A549 (cell line): ENCODE measurements around the gene ORAI1. TPM values are rescaled to one million over a fixed set of nuclear protein-coding genes. Genes with fewer than 3 reads are reported as not detected.

Experiments
- ATAC-seq, 2 experiments: fragments of 200-7000 bp in 1 of 2; fragments of >200 bp in 1 of 2; cut with Nextera tagmentation in 1 of 2; cut with Tn5 transposase in 1 of 2; 3 replicates each; pipeline versions ENCODE4 v1.8.0 to v1.9.1; 2018 to 2020; ENCODE audit warnings: mild to moderate bottlenecking in 1 of 2, moderate library complexity in 1 of 2
- CTCF ChIA-PET: fragments of 300-600 bp; sonication (Branson Sonifier 250); formaldehyde crosslinking; extraction: SDS; loops from one replicate; lab custom pipeline; 2021; ENCODE audit warnings: antibody characterized with exemption, inconsistent platforms; lab: Yijun Ruan, JAX
- POLR2A ChIA-PET: fragments of 350-600 bp; formaldehyde crosslinking; extraction: SDS; loops from one replicate; lab custom pipeline; 2021; ENCODE audit warnings: antibody characterized with exemption, inconsistent platforms; lab: Yijun Ruan, JAX
- DNase-seq, 2 experiments: peaks; one replicate each; pipeline versions ENCODE4 v3.0.0 to v3.0.0-alpha.2; 2011 to 2016; ENCODE audit warnings: low read depth in 1 of 2, low spot score in 1 of 2
- FAIRE-seq: peaks from 2 replicates; lab custom pipeline; 2011; peaks lifted over from hg19 to GRCh38; lab: Jason Lieb, UNC
- H3K27ac ChIP-seq, 2 experiments: fragments of >200 bp; sonication (Bioruptor Twin); formaldehyde crosslinking; 3 replicates each; pipeline ENCODE4 v1.5.1; 2016 to 2017
- H3K4me1 ChIP-seq: fragments of >200 bp; sonication (Bioruptor Twin); formaldehyde crosslinking; 3 replicates; pipeline ENCODE4 v1.6.1; 2016
- H3K4me2 ChIP-seq: fragments of >200 bp; sonication (Bioruptor Twin); formaldehyde crosslinking; 3 replicates; pipeline ENCODE4 v1.6.1; 2016
- H3K4me3 ChIP-seq: fragments of >200 bp; sonication (Bioruptor Twin); formaldehyde crosslinking; 3 replicates; pipeline ENCODE4 v1.5.1; 2016
- H3K9me3 ChIP-seq: fragments of >200 bp; sonication (Bioruptor Twin); formaldehyde crosslinking; 3 replicates; pipeline ENCODE4 v1.6.1; 2016
- BHLHE40 ChIP-seq: IDR thresholded peaks from 2 replicates; pipeline ENCODE4 v1.6.1; 2012; ENCODE audit warnings: low read depth, low read length, inconsistent platforms
- CBX2 ChIP-seq: fragments of 200-600 bp; sonication (generic); IDR thresholded peaks from 2 replicates; pipeline ENCODE4 v1.6.1; 2016; ENCODE audit warnings: low read depth, mild to moderate bottlenecking, borderline replicate concordance
- CBX8 ChIP-seq: fragments of 200-600 bp; sonication (generic); IDR thresholded peaks from 2 replicates; pipeline ENCODE4 v1.6.1; 2016
- CEBPB ChIP-seq, 2 experiments: fragments of >200 bp in 1 of 2; sonication (Bioruptor Twin) in 1 of 2; formaldehyde crosslinking in 1 of 2; IDR thresholded peaks; 2 replicates each; pipeline ENCODE4 v1.6.1; 2012 to 2016
- EHF ChIP-seq: fragments of 250-450 bp; sonication (Bioruptor Pico); IDR thresholded peaks from 2 replicates; pipeline ENCODE4 v1.5.0; 2020; ENCODE audit warnings: mild to moderate bottlenecking
- ESRRA ChIP-seq: fragments of 150-350 bp; IDR thresholded peaks from 2 replicates; pipeline ENCODE4 v1.6.1; 2014; ENCODE audit warnings: mild to moderate bottlenecking, low read length, borderline replicate concordance
- GATA3 ChIP-seq: IDR thresholded peaks from 2 replicates; pipeline ENCODE4 v1.6.1; 2012; ENCODE audit warnings: borderline replicate concordance
- HDAC2 ChIP-seq: fragments of 200-600 bp; sonication (generic); IDR thresholded peaks from 2 replicates; pipeline ENCODE4 v1.6.1; 2016
- HEYL ChIP-seq: fragments of 250-450 bp; sonication (Bioruptor Pico); IDR thresholded peaks from 2 replicates; pipeline ENCODE4 v1.8.0; 2021; ENCODE audit warnings: mild to moderate bottlenecking, moderate library complexity
- HOXB13 ChIP-seq: fragments of 250-450 bp; sonication (Bioruptor Pico); IDR thresholded peaks from 2 replicates; pipeline ENCODE4 v1.5.0; 2020; ENCODE audit warnings: low read depth, mild to moderate bottlenecking, moderate library complexity
- JUNB ChIP-seq: fragments of >200 bp; sonication (Bioruptor Twin); formaldehyde crosslinking; IDR thresholded peaks from 2 replicates; pipeline ENCODE4 v1.6.1; 2016
- MYC ChIP-seq: IDR thresholded peaks from 2 replicates; pipeline ENCODE4 v1.6.1; 2012; ENCODE audit warnings: mild to moderate bottlenecking, inconsistent platforms, low read length, improper control_type of control experiment, borderline replicate concordance
- NFE2L2 ChIP-seq: fragments of 150-350 bp; conservative IDR thresholded peaks from 2 replicates; pipeline ENCODE4 v1.6.1; 2014; ENCODE audit warnings: low read length
- NPAS2 ChIP-seq: fragments of 250-450 bp; sonication (Bioruptor Pico); IDR thresholded peaks from 2 replicates; pipeline ENCODE4 v1.8.0; 2022; ENCODE audit warnings: mild to moderate bottlenecking, moderate library complexity, borderline replicate concordance
- NR3C1 ChIP-seq: fragments of >200 bp; sonication (Bioruptor Twin); formaldehyde crosslinking; IDR thresholded peaks from 3 replicates; pipeline ENCODE4 v1.6.1; 2017
- PBX3 ChIP-seq: IDR thresholded peaks from 2 replicates; pipeline ENCODE4 v1.6.1; 2012
- PHF8 ChIP-seq: fragments of 200-600 bp; sonication (generic); IDR thresholded peaks from 2 replicates; pipeline ENCODE4 v1.6.1; 2016; ENCODE audit warnings: low read depth, mild to moderate bottlenecking, antibody characterized with exemption, moderate library complexity, borderline replicate concordance
- POLR2A ChIP-seq: IDR thresholded peaks from 2 replicates; pipeline ENCODE4 v1.6.1; 2012; ENCODE audit warnings: mild to moderate bottlenecking, low read length
- RAD21 ChIP-seq, 2 experiments: fragments of >200 bp in 1 of 2; sonication (Bioruptor Twin) in 1 of 2; formaldehyde crosslinking in 1 of 2; IDR thresholded peaks in 1 of 2; conservative IDR thresholded peaks in 1 of 2; 2 replicates in 1 of 2; 3 replicates in 1 of 2; pipeline ENCODE4 v1.6.1; 2012 to 2018; ENCODE audit warnings: inconsistent platforms in 1 of 2
- RARB ChIP-seq: fragments of 250-450 bp; sonication (Bioruptor Pico); IDR thresholded peaks from 2 replicates; pipeline ENCODE4 v1.8.0; 2021; ENCODE audit warnings: mild to moderate bottlenecking, moderate library complexity
- RFX5 ChIP-seq: fragments of 450-650 bp; IDR thresholded peaks from 2 replicates; pipeline ENCODE4 v1.7.1; 2014; ENCODE audit warnings: antibody characterized with exemption, mild to moderate bottlenecking, moderate library complexity
- RNF2 ChIP-seq: fragments of 200-600 bp; sonication (generic); IDR thresholded peaks from 2 replicates; pipeline ENCODE4 v1.6.1; 2016; ENCODE audit warnings: low read depth, mild to moderate bottlenecking, antibody characterized with exemption, moderate library complexity, borderline replicate concordance
- SREBF2 ChIP-seq: fragments of 450-650 bp; IDR thresholded peaks from 2 replicates; pipeline ENCODE4 v1.6.1; 2014; ENCODE audit warnings: mild to moderate bottlenecking, moderate library complexity
- TFCP2L1 ChIP-seq: fragments of 250-450 bp; sonication (Bioruptor Pico); IDR thresholded peaks from 2 replicates; pipeline ENCODE4 v1.5.0; 2021; ENCODE audit warnings: mild to moderate bottlenecking
- USF2 ChIP-seq: fragments of 450-650 bp; IDR thresholded peaks from 2 replicates; pipeline ENCODE4 v1.6.1; 2014; ENCODE audit warnings: antibody characterized with exemption
- ZNF302 ChIP-seq: fragments of 250-450 bp; sonication (Bioruptor Pico); IDR thresholded peaks from 2 replicates; pipeline ENCODE4 v1.9.0; 2021; ENCODE audit warnings: inconsistent platforms, mild to moderate bottlenecking, moderate library complexity
- ZSCAN20 ChIP-seq: fragments of 250-450 bp; sonication (Bioruptor Pico); IDR thresholded peaks from 2 replicates; pipeline ENCODE4 v1.8.0; 2022; ENCODE audit warnings: mild to moderate bottlenecking, moderate library complexity
- WGBS: methylation state at CpG from one replicate; pipeline ENCODE4 v1.1.6; 2017; ENCODE audit errors: missing lambda C conversion rate; 5-methylcytosine and 5-hydroxymethylcytosine counted together
- polyA plus RNA-seq, 4 experiments: library from polyadenylated mRNA; depleted of rRNA in 3 of 4; stranded (reverse); fragments of >200 nt; fragmentation: RNase III in 1 of 4; extraction: RNeasy Plus Mini Kit Qiagen cat#74134 plus additional on column Dnase treatment in 1 of 4; gene quantifications; 2 replicates in 3 of 4; 3 replicates in 1 of 4; pipeline ENCODE4 v1.2.3, GENCODE V29; 2011 to 2017
- TF ChIP-seq, protein P1 (sequence below): fragments of >200 bp; sonication (Bioruptor Twin); formaldehyde crosslinking; IDR thresholded peaks from 3 replicates; pipeline ENCODE4 v1.5.1; 2016
- TF ChIP-seq, protein P2 (sequence below): fragments of >200 bp; sonication (Bioruptor Twin); formaldehyde crosslinking; IDR thresholded peaks from 3 replicates; pipeline ENCODE4 v1.6.1; 2016
- TF ChIP-seq, protein P3 (sequence below): fragments of 250-450 bp; sonication (Bioruptor Pico); IDR thresholded peaks from 2 replicates; pipeline ENCODE4 v1.5.0; 2020; ENCODE audit warnings: low read depth, mild to moderate bottlenecking, moderate library complexity

The ORAI1 gene
- polyA plus RNA-seq, 2 of the 4 experiments (the other 2 are of a cell fraction): 18.7 to 22.1 TPM

DNA sequence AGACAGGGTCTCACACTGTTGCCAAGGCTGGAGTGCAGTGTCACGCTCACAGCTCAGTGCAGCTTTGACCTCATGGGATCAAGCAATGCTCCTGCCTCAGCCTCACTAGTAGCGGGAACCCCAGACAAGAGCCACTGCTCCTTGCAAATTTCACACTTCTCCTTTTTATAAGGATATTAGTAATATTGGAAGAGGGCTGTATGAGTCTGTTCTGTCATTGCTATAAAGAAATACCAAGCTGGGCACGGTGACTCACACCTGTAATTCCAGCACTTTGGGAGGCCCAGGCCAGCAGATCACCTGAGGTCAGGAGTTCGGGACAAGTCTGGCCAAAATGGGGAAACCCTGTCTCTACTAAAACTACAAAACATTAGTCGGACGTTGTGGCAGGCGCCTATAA lies 12.9 kb upstream of the ORAI1 start:
- no peak overlapping the region for H3K4me3 ChIP-seq
- H3K27ac ChIP-seq: no peak overlapping the region
- no peak for FAIRE-seq
- no peaks in the 10 kb centered on the region for H3K4me1 ChIP-seq
- ChIA-PET POLR2A (no interaction called here), CTCF (interaction anchor here (2.0 to 6.7 kb wide), 2 partner anchors 12 to 61 kb away, joined by 10 to 65 read pairs; partner anchors contain the start of gene ORAI1)
- 85% methylated on average over 7 of the region's 7 CpGs for WGBS
- H3K4me2 ChIP-seq: no peak overlapping the region
- no peak for ATAC-seq
- TF ChIP-seq, protein P1, sequence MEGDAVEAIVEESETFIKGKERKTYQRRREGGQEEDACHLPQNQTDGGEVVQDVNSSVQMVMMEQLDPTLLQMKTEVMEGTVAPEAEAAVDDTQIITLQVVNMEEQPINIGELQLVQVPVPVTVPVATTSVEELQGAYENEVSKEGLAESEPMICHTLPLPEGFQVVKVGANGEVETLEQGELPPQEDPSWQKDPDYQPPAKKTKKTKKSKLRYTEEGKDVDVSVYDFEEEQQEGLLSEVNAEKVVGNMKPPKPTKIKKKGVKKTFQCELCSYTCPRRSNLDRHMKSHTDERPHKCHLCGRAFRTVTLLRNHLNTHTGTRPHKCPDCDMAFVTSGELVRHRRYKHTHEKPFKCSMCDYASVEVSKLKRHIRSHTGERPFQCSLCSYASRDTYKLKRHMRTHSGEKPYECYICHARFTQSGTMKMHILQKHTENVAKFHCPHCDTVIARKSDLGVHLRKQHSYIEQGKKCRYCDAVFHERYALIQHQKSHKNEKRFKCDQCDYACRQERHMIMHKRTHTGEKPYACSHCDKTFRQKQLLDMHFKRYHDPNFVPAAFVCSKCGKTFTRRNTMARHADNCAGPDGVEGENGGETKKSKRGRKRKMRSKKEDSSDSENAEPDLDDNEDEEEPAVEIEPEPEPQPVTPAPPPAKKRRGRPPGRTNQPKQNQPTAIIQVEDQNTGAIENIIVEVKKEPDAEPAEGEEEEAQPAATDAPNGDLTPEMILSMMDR: no peak
- TF ChIP-seq NPAS2 (CRISPR knock-in tag): no peak
- TF ChIP-seq BHLHE40: no peak
- no peak for TF ChIP-seq JUNB
- no peak for TF ChIP-seq EHF
- no peak for TF ChIP-seq PHF8
- no peak for DNase-seq
- H3K9me3 ChIP-seq: no peaks in the 10 kb centered on the region

- ChIA-PET CTCF (interaction anchor here (0.7 to 6.7 kb wide), 6 partner anchors 10 to 62 kb away, joined by 3 to 65 read pairs (median 4); partner anchors contain the start of gene ORAI1), POLR2A (no interaction called here)
- FAIRE-seq (no peak), ATAC-seq (no peak)
- Histone ChIP-seq H3K9me3 (no peaks in the 10 kb centered on the region), H3K4me3 (no peak overlapping the region), H3K4me1 (no peaks in the 10 kb centered on the region; the same call in 2 of the 3 replicates)
- WGBS: 70% methylated on average over 9 of the region's 9 CpGs
- TF ChIP-seq RNF2 (no peak), SREBF2 (no peak), GATA3 (no peak), ESRRA (no peak), JUNB (no peak), HEYL (no peak), CEBPB (IDR thresholded peaks at IDR 0.05) (no peak), ZNF302 (CRISPR knock-in tag) (no peak), RARB (CRISPR knock-in tag) (no peak)
- TF ChIP-seq, all 56 proteins: peak for 0
- DNase-seq: no peak
- no peak overlapping the region for H3K4me2 ChIP-seq
- no peak overlapping the region for H3K27ac ChIP-seq
These were observed 11.4 kb upstream of the ORAI1 start for GRCh38 chr12:121614872-121615467.

DNA sequence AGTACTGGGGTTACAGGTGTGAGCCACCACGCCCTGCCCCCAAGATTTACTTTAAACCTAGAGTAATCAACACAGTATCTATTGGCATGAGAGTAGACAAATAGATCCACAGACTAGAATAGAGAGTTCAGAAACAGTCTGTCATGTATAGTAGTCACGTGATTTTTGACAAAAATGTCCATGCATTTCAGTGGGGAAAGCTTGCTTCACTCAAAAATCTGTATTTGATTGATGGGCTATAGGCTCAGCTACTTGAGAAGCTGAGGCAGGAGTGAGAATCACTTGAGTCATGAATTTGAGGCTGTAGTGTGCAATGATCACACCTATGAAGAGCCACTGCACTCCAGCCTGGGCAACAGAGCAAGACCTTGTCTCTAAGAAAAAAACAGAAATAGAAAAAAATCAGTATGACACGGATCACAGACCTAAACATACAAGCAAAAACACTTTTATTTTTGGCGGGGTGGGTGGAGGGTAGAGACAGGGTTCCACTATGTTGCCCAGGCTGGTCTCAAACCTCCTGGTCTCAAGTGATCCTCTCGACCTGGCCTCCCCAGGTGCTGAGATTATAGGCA lies 7.6 kb upstream of the ORAI1 start:
- Histone ChIP-seq H3K27ac (no peak overlapping the region), H3K4me1 (no peaks in the 10 kb centered on the region; the same call in 2 of the 3 replicates), H3K4me2 (no peak overlapping the region), H3K4me3 (no peak overlapping the region), H3K9me3 (no peaks in the 10 kb centered on the region)
- POLR2A ChIA-PET: no interaction called here
- TF ChIP-seq POLR2A (no peak), TFCP2L1 (no peak), CBX8 (no peak), CBX2 (no peak), PBX3 (no peak), JUNB (no peak), NR3C1 (no peak), RAD21 (conservative IDR thresholded peaks at IDR 0.05 in 1 of 2, IDR thresholded peaks at IDR 0.05 in 1 of 2) (no peak), USF2 (no peak), MYC (no peak), GATA3 (no peak), ZSCAN20 (no peak), RFX5 (no peak), CEBPB (IDR thresholded peaks at IDR 0.05) (no peak), ESRRA (no peak), NFE2L2 (no peak), HOXB13 (CRISPR knock-in tag) (no peak), HDAC2 (no peak)
- TF ChIP-seq, protein P2, sequence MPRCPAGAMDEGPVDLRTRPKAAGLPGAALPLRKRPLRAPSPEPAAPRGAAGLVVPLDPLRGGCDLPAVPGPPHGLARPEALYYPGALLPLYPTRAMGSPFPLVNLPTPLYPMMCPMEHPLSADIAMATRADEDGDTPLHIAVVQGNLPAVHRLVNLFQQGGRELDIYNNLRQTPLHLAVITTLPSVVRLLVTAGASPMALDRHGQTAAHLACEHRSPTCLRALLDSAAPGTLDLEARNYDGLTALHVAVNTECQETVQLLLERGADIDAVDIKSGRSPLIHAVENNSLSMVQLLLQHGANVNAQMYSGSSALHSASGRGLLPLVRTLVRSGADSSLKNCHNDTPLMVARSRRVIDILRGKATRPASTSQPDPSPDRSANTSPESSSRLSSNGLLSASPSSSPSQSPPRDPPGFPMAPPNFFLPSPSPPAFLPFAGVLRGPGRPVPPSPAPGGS: no peak
- TF ChIP-seq, protein P3, sequence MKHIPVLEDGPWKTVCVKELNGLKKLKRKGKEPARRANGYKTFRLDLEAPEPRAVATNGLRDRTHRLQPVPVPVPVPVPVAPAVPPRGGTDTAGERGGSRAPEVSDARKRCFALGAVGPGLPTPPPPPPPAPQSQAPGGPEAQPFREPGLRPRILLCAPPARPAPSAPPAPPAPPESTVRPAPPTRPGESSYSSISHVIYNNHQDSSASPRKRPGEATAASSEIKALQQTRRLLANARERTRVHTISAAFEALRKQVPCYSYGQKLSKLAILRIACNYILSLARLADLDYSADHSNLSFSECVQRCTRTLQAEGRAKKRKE: no peak
- DNase-seq: no peak
- CTCF ChIA-PET: interaction anchor here (0.6 to 12.4 kb wide), 4 partner anchors 50 to 68 kb away, joined by 4 to 190 read pairs (median 5); partner anchors contain the start of gene MORN3
- 64% methylated on average over 5 of the region's 5 CpGs for WGBS
- no peak for ATAC-seq
- FAIRE-seq: no peak
